NB4 (cell line): Measurements from ENCODE around the gene CCDC191.

Experiments used
- DNase-seq: peaks from one replicate; pipeline ENCODE4 v3.0.0; 2010; ENCODE audit warnings: low read depth
- H3K4me3 ChIP-seq: one replicate; pipeline ENCODE4 v1.5.1; 2011; ENCODE audit warnings: mild to moderate bottlenecking, low read depth, low read length, moderate library complexity
- MYC ChIP-seq: IDR thresholded peaks from 2 replicates; pipeline ENCODE4 v1.6.1; 2011; ENCODE audit warnings: low read depth, low read length
- POLR2A ChIP-seq: IDR thresholded peaks from 2 replicates; pipeline ENCODE4 v1.6.1; 2011; ENCODE audit warnings: mild to moderate bottlenecking; ENCODE audit not compliant: insufficient read length; ENCODE audit errors: extremely low read depth
- TF ChIP-seq, protein P1 (sequence below): IDR thresholded peaks from 2 replicates; pipeline ENCODE4 v1.6.1; 2011; ENCODE audit warnings: low read depth, low read length
- TF ChIP-seq, protein P2 (sequence below): IDR thresholded peaks from one replicate; pipeline ENCODE4 v1.5.1; 2012; ENCODE audit warnings: low read depth, low read length

CCDC191 gene

DNA sequence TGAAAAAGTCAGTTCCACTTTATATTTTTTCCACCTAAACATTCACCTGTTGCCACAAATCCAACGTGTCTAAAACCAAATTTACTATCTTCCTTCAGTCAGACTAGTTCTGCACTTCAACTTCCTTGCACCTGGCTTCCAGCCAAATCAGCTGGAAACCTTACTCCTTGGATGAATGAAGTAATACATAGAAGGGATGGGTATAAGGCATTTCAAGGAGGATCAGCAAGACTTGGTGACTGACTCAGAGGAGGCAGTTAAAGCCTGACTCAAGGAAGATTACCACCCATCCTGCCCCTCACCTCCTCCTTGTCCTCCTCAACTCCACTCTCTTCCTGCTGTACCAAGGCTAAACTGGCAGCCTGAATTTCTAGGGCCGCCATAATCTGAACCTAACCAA is 37.3 kb upstream of the CCDC191 start:
- DNase-seq: peak; percentile 15
- no peak for TF ChIP-seq POLR2A
- TF ChIP-seq, protein P1, sequence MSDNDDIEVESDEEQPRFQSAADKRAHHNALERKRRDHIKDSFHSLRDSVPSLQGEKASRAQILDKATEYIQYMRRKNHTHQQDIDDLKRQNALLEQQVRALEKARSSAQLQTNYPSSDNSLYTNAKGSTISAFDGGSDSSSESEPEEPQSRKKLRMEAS: no peak
- TF ChIP-seq, protein P2, sequence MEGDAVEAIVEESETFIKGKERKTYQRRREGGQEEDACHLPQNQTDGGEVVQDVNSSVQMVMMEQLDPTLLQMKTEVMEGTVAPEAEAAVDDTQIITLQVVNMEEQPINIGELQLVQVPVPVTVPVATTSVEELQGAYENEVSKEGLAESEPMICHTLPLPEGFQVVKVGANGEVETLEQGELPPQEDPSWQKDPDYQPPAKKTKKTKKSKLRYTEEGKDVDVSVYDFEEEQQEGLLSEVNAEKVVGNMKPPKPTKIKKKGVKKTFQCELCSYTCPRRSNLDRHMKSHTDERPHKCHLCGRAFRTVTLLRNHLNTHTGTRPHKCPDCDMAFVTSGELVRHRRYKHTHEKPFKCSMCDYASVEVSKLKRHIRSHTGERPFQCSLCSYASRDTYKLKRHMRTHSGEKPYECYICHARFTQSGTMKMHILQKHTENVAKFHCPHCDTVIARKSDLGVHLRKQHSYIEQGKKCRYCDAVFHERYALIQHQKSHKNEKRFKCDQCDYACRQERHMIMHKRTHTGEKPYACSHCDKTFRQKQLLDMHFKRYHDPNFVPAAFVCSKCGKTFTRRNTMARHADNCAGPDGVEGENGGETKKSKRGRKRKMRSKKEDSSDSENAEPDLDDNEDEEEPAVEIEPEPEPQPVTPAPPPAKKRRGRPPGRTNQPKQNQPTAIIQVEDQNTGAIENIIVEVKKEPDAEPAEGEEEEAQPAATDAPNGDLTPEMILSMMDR: no peak
- TF ChIP-seq MYC: no peak
- H3K4me3 ChIP-seq: no peak overlapping the region

DNA sequence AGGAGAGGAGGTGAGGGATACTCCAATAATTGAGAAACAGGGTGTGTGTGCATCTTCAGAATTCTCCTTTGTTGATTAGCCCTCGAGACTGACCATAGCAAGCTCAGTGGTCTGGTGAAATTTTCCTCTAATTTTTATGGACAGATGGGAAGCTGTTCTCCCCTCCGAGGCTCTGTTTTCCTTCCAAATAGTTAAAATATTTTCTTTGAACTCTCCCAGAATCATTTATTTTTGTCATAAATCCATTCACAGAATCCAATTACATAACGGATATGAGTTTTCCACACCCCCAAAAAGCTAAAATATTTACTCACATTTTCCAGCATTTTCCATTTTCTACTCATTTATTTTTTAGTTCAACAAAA is 36.7 kb upstream of the CCDC191 start:
- H3K4me3 ChIP-seq: no peak overlapping the region
- TF ChIP-seq POLR2A (no peak), MYC (no peak)
- TF ChIP-seq, protein P2: no peak
- TF ChIP-seq, protein P1: no peak
- no peak for DNase-seq

DNA sequence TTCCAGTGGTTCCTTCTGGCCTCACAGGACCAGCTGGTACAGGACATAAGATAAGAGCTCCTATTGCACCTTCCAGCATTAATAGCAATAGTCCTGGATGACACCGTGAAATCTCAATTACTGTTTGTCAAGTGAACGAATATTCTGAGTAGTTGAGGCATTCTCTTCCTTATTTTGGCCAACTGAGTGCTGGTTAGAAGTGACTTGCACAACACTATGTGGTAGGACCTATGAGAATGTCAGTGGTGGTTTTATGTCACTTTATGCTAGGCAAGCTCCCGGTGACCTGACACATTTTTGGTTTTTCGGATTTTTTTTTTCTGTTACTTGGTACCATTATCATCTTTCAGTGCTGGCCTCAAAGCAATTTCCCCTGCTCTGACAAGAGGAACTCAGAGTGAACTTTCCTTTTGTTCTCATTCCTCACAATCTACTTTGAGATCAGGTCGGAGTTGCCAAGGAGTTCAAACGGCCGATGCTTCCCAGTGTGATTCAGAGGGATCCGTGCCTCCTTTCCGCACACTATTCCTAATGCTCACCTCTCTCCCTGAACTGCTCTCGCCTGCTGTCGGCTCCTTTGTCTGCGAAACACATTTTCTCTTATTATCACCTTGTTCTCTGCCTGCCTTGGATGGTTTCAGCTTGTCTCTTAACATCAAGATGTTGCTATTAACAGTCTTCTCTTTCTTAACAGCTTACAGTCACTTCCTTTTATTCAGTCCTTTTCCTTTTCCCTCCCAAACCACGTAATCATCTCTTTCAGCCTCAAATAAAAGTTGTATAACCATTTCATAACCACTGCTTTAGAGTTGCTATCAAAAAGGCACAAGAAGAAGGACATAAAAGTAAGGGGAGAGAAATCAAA is 36.1 kb upstream of the CCDC191 start:
- peak overlapping the region; percentile 26 for H3K4me3 ChIP-seq
- TF ChIP-seq MYC (no peak), POLR2A (no peak)
- TF ChIP-seq, protein P2: no peak
- TF ChIP-seq, protein P1: no peak
- DNase-seq: peak; percentile 75

DNA sequence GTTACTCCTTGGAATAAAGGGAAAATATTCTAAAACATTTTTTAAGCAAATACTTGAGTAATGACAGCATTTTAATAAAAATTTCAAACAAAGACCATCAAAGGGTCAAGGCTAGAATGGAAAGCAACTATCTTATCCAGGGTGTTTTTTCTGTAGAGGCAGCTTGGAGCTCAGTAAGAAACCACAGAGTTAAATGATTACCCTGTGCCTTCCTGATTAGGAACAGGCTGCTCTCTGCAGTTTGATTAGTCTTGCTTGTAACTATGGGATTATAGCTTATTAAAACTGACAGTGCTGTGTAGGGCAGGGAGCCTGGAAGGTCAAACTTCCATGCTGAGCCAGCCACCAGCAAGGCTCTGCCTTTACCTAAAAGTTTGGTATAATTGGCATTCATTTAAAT is 33.3 kb upstream of the CCDC191 start:
- TF ChIP-seq, protein P1: no peak
- TF ChIP-seq, protein P2: no peak
- TF ChIP-seq MYC (no peak), POLR2A (no peak)
- DNase-seq: no peak
- no peak overlapping the region for H3K4me3 ChIP-seq

DNA sequence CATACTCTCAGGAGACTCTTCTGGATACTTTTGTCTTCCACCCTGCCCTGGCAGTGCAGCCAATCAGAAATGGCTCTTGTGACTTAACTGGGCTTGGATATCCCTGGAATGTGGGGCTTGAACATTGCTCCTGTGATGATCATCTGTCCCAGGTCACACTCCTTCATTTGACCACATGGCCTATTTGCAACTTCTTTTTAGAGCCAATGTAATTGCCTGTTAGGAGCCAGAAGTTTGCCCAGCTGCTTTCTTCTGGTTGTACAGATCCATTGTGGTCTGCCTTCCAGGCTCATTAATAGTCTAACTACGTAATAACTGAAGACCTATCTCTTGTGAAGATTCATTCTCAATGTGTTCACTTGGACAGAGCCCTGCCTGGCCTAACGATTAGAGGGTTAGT is 30.0 kb upstream of the CCDC191 start:
- no peak for TF ChIP-seq POLR2A
- TF ChIP-seq, protein P2: no peak
- TF ChIP-seq MYC: no peak
- TF ChIP-seq, protein P1: no peak
- H3K4me3 ChIP-seq: no peak overlapping the region
- DNase-seq: no peak
